Superior temporal gyrus (tissue), 1 donor: ENCODE measurements around the gene EPHA4.
"Not testable (repeated sequence)": the region's sequence is repeated elsewhere in the genome, so short reads cannot be mapped to it uniquely, and the experiment has no call there.

Experiments used
- DNase-seq: peaks from one replicate; pipeline ENCODE4 v3.0.0-alpha.2; 2016; ENCODE audit errors: extremely low spot score

Gene EPHA4

GRCh38 chr2:221539246-221539645, 32.9 kb downstream of the EPHA4 start:
- no peak for DNase-seq

GRCh38 chr2:221535824-221536223, 36.3 kb downstream of the EPHA4 start:
- no peak for DNase-seq

- no peak for DNase-seq
Measured at GRCh38 chr2:221533299-221533698, 38.8 kb downstream of the EPHA4 start.

- no peak for DNase-seq
Measured at GRCh38 chr2:221532641-221533040, 39.5 kb downstream of the EPHA4 start.

- DNase-seq: no peak
Measured at GRCh38 chr2:221530653-221531037, 41.5 kb downstream of the EPHA4 start.

GRCh38 chr2:221529943-221530652, 42.0 kb downstream of the EPHA4 start:
- no peak for DNase-seq

GRCh38 chr2:221529177-221529942, 42.7 kb downstream of the EPHA4 start:
- no peak for DNase-seq

GRCh38 chr2:221527776-221528309, 44.3 kb downstream of the EPHA4 start:
- DNase-seq: no peak

GRCh38 chr2:221524158-221524557, 47.9 kb downstream of the EPHA4 start:
- no peak for DNase-seq

GRCh38 chr2:221521233-221521845, 50.8 kb downstream of the EPHA4 start:
- DNase-seq: no peak

GRCh38 chr2:221518935-221519625, 53.0 kb downstream of the EPHA4 start:
- DNase-seq: no peak

GRCh38 chr2:221518201-221518934, 53.7 kb downstream of the EPHA4 start:
- no peak for DNase-seq

GRCh38 chr2:221517696-221518151, 54.4 kb downstream of the EPHA4 start:
- no peak for DNase-seq

GRCh38 chr2:221517146-221517695, 54.9 kb downstream of the EPHA4 start:
- no peak for DNase-seq

- no peak for DNase-seq
Measured at GRCh38 chr2:221515864-221516263, 56.2 kb downstream of the EPHA4 start.

GRCh38 chr2:221514305-221515040, 57.6 kb downstream of the EPHA4 start:
- no peak for DNase-seq

GRCh38 chr2:221513232-221513631, 58.9 kb downstream of the EPHA4 start:
- DNase-seq: no peak

- not testable (repeated sequence) for DNase-seq
Measured at GRCh38 chr2:221511325-221511724, 60.8 kb downstream of the EPHA4 start.

- DNase-seq: no peak
Measured at GRCh38 chr2:221506469-221506868, 65.6 kb downstream of the EPHA4 start.

GRCh38 chr2:221505605-221506004, 66.5 kb downstream of the EPHA4 start:
- no peak for DNase-seq
